SKM-1 (cell line): ENCODE results near the gene TEX36.
"Not testable (repeated sequence)": the region's sequence is repeated elsewhere in the genome, so short reads cannot be mapped to it uniquely, and the experiment has no call there.

Experiments
- DNase-seq: peaks from one replicate; lab custom pipeline; 2025; ENCODE audit not compliant: unreplicated experiment; lab: John Stamatoyannopoulos, UW

Gene TEX36

GRCh38 chr10:125683063-125683462 lies at the start of gene TEX36:
TEX36 (minus strand) TSS chr10:125683163; CDS start chr10:125682989, 174 bp downstream.
- DNase-seq: no peak

GRCh38 chr10:125727436-125727835 lies 44.5 kb upstream of the TEX36 start:
- DNase-seq: no peak

GRCh38 chr10:125726914-125727313 lies 44.0 kb upstream of the TEX36 start:
- DNase-seq: no peak

- no peak for DNase-seq
These were observed 39.8 kb upstream of the TEX36 start for GRCh38 chr10:125722811-125723210.

- DNase-seq: no peak
These were observed 38.1 kb upstream of the TEX36 start for GRCh38 chr10:125721035-125721434.

GRCh38 chr10:125720002-125720382 lies 37.0 kb upstream of the TEX36 start:
- no peak for DNase-seq

- peak; percentile 97 for DNase-seq
These were observed 36.4 kb upstream of the TEX36 start, which contains the start of gene EDRF1 for GRCh38 chr10:125719173-125720001. EDRF1 (plus strand) TSS chr10:125719709; CDS start chr10:125719808, 99 bp downstream.

- DNase-seq: not testable (repeated sequence)
These were observed 31.8 kb upstream of the TEX36 start for GRCh38 chr10:125714728-125715127.

GRCh38 chr10:125711110-125711750 lies 28.3 kb upstream of the TEX36 start:
- DNase-seq: no peak

GRCh38 chr10:125709553-125710474 lies 26.9 kb upstream of the TEX36 start:
- no peak for DNase-seq

GRCh38 chr10:125708971-125709503 lies 26.1 kb upstream of the TEX36 start:
- no peak for DNase-seq

GRCh38 chr10:125707541-125708468 lies 24.8 kb upstream of the TEX36 start:
- DNase-seq: no peak

GRCh38 chr10:125700355-125700911 lies 17.5 kb upstream of the TEX36 start:
- no peak for DNase-seq

GRCh38 chr10:125699562-125700143 lies 16.7 kb upstream of the TEX36 start:
- DNase-seq: no peak

GRCh38 chr10:125698481-125698998 lies 15.6 kb upstream of the TEX36 start:
- DNase-seq: no peak

GRCh38 chr10:125696884-125697283 lies 13.9 kb upstream of the TEX36 start:
- DNase-seq: not testable (repeated sequence)

GRCh38 chr10:125694883-125695282 lies 11.9 kb upstream of the TEX36 start:
- DNase-seq: no peak

GRCh38 chr10:125693524-125693847 lies 10.5 kb upstream of the TEX36 start:
- DNase-seq: no peak
